ENCODE results near the gene MOB2.

MOB2 gene

GRCh38 chr11:1487091-1487850 is 692 bp upstream of the MOB2 start:
- no peak for DNase-seq (ENCODE audit: low read depth in 2 of 3, low spot score in 2 of 3)

GRCh38 chr11:1485504-1485885 is 1.1 kb downstream of the MOB2 start:
- DNase-seq (ENCODE audit: low read depth in 2 of 3, low spot score in 2 of 3), result no peak

GRCh38 chr11:1484695-1485503 is 1.7 kb downstream of the MOB2 start:
- DNase-seq (ENCODE audit: low read depth in 2 of 3, low spot score in 2 of 3), result no peak

- DNase-seq (ENCODE audit: low read depth in 2 of 3, low spot score in 2 of 3), result no peak
These were observed 2.4 kb downstream of the MOB2 start for GRCh38 chr11:1484061-1484671.

GRCh38 chr11:1483445-1483961 is 3.1 kb downstream of the MOB2 start:
- DNase-seq (ENCODE audit: low read depth in 2 of 3, low spot score in 2 of 3), result no peak

- no peak for DNase-seq (ENCODE audit: low read depth in 2 of 3, low spot score in 2 of 3)
These were observed 3.8 kb downstream of the MOB2 start for GRCh38 chr11:1482581-1483444.

- DNase-seq (ENCODE audit: low read depth in 2 of 3, low spot score in 2 of 3), result no peak
These were observed 4.6 kb downstream of the MOB2 start for GRCh38 chr11:1481861-1482441.

- DNase-seq (ENCODE audit: low read depth in 2 of 3, low spot score in 2 of 3), result no peak
These were observed 5.1 kb downstream of the MOB2 start for GRCh38 chr11:1481483-1481825.

- no peak for DNase-seq (ENCODE audit: low read depth in 2 of 3, low spot score in 2 of 3)
These were observed 5.8 kb downstream of the MOB2 start for GRCh38 chr11:1480555-1481482.

GRCh38 chr11:1480191-1480554 is 6.4 kb downstream of the MOB2 start:
- no peak for DNase-seq (ENCODE audit: low read depth in 2 of 3, low spot score in 2 of 3)

GRCh38 chr11:1479678-1480118 is 6.9 kb downstream of the MOB2 start:
- no peak for DNase-seq (ENCODE audit: low read depth in 2 of 3, low spot score in 2 of 3)

GRCh38 chr11:1479006-1479677 is 7.4 kb downstream of the MOB2 start:
- no peak for DNase-seq (ENCODE audit: low read depth in 2 of 3, low spot score in 2 of 3)

- no peak for DNase-seq (ENCODE audit: low read depth in 2 of 3, low spot score in 2 of 3)
These were observed 8.0 kb downstream of the MOB2 start for GRCh38 chr11:1478544-1478943.

- DNase-seq (ENCODE audit: low read depth in 2 of 3, low spot score in 2 of 3), result no peak
These were observed 8.6 kb downstream of the MOB2 start for GRCh38 chr11:1478011-1478410.

GRCh38 chr11:1476940-1477736 is 9.4 kb downstream of the MOB2 start:
- no peak for DNase-seq (ENCODE audit: low read depth in 2 of 3, low spot score in 2 of 3)

GRCh38 chr11:1475841-1476240 is 10.7 kb downstream of the MOB2 start:
- no peak for DNase-seq (ENCODE audit: low read depth in 2 of 3, low spot score in 2 of 3)

GRCh38 chr11:1473786-1474185 is 12.8 kb downstream of the MOB2 start:
- no peak for DNase-seq (ENCODE audit: low read depth in 2 of 3, low spot score in 2 of 3)

- no peak for DNase-seq (ENCODE audit: low read depth in 2 of 3, low spot score in 2 of 3)
These were observed 13.5 kb downstream of the MOB2 start for GRCh38 chr11:1473011-1473628.

Measured in activated CD8-positive, alpha-beta memory T cell treated with anti-CD3 and anti-CD28 coated beads for 48 hours (primary cell).